ENCODE data around the gene SYNGAP1.

DNA sequence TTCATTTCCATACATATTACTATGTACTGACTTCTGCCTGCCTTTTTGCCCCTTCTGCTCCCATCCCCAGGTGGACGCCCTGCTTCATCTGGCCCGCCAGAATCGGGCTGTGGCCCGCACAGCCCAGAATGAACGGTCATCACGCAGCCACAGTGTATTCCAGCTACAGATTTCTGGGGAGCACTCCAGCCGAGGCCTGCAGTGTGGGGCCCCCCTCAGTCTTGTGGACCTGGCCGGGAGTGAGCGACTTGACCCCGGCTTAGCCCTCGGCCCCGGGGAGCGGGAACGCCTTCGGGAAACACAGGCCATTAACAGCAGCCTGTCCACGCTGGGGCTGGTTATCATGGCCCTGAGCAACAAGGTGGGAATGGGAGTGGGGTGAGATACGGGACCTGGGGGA lies 13.7 kb upstream of the SYNGAP1 start:
- no peak for TF ChIP-seq CTCF (IDR thresholded peaks at IDR 0.05; ENCODE audit: low read depth, low read length, missing input control)
- TF ChIP-seq, protein P1, sequence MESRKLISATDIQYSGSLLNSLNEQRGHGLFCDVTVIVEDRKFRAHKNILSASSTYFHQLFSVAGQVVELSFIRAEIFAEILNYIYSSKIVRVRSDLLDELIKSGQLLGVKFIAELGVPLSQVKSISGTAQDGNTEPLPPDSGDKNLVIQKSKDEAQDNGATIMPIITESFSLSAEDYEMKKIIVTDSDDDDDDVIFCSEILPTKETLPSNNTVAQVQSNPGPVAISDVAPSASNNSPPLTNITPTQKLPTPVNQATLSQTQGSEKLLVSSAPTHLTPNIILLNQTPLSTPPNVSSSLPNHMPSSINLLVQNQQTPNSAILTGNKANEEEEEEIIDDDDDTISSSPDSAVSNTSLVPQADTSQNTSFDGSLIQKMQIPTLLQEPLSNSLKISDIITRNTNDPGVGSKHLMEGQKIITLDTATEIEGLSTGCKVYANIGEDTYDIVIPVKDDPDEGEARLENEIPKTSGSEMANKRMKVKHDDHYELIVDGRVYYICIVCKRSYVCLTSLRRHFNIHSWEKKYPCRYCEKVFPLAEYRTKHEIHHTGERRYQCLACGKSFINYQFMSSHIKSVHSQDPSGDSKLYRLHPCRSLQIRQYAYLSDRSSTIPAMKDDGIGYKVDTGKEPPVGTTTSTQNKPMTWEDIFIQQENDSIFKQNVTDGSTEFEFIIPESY (IDR thresholded peaks at IDR 0.05) = no peak
- no peak for TF ChIP-seq HNF4A (conservative IDR thresholded peaks at IDR 0.05)
- no peak for TF ChIP-seq RXRA (IDR thresholded peaks at IDR 0.05)
- TF ChIP-seq MAX (IDR thresholded peaks at IDR 0.05) = no peak
- no peak for TF ChIP-seq FOXA1 (IDR thresholded peaks at IDR 0.05)
- TF ChIP-seq ATF3 (IDR thresholded peaks at IDR 0.05) = no peak
- TF ChIP-seq, protein P2, sequence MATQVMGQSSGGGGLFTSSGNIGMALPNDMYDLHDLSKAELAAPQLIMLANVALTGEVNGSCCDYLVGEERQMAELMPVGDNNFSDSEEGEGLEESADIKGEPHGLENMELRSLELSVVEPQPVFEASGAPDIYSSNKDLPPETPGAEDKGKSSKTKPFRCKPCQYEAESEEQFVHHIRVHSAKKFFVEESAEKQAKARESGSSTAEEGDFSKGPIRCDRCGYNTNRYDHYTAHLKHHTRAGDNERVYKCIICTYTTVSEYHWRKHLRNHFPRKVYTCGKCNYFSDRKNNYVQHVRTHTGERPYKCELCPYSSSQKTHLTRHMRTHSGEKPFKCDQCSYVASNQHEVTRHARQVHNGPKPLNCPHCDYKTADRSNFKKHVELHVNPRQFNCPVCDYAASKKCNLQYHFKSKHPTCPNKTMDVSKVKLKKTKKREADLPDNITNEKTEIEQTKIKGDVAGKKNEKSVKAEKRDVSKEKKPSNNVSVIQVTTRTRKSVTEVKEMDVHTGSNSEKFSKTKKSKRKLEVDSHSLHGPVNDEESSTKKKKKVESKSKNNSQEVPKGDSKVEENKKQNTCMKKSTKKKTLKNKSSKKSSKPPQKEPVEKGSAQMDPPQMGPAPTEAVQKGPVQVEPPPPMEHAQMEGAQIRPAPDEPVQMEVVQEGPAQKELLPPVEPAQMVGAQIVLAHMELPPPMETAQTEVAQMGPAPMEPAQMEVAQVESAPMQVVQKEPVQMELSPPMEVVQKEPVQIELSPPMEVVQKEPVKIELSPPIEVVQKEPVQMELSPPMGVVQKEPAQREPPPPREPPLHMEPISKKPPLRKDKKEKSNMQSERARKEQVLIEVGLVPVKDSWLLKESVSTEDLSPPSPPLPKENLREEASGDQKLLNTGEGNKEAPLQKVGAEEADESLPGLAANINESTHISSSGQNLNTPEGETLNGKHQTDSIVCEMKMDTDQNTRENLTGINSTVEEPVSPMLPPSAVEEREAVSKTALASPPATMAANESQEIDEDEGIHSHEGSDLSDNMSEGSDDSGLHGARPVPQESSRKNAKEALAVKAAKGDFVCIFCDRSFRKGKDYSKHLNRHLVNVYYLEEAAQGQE (IDR thresholded peaks at IDR 0.05) = no peak
- no peak for TF ChIP-seq TAF1 (conservative IDR thresholded peaks at IDR 0.05)
- TF ChIP-seq GABPA (IDR thresholded peaks at IDR 0.05 in 1 of 2, conservative IDR thresholded peaks at IDR 0.05 in 1 of 2) = no peak

All from liver (tissue), 3 donors.